Peyer's patch (tissue), 4 donors: ENCODE data around the gene ARHGAP15. TPM values are rescaled to one million over a fixed set of nuclear protein-coding genes. Genes with fewer than 3 reads are reported as not detected.

Experiments
- DNase-seq, 3 donors: peaks; one replicate each; pipeline ENCODE4 v3.0.0-alpha.2; 2017 to 2019
- H3K27ac ChIP-seq, 4 donors: fragments of 200-600 bp; sonication (generic); one replicate each; pipeline ENCODE4 v1.5.1; 2016 to 2019
- H3K27me3 ChIP-seq, 2 donors: fragments of 200-600 bp; sonication (generic); one replicate each; pipeline ENCODE4 v1.5.1; 2019
- H3K36me3 ChIP-seq, 3 donors: fragments of 200-600 bp; sonication (generic); one replicate each; pipeline ENCODE4 v1.5.1; 2016 to 2019
- H3K4me1 ChIP-seq, 4 donors: fragments of 200-600 bp; sonication (generic); one replicate each; pipeline ENCODE4 v1.5.1; 2016 to 2019
- H3K4me3 ChIP-seq, 4 donors: fragments of 200-600 bp; sonication (generic); 1 replicate in 3 of 4; 2 replicates in 1 of 4; pipeline ENCODE4 v1.5.1; 2016 to 2019; ENCODE audit warnings: mild to moderate bottlenecking in 1 of 4
- H3K9me3 ChIP-seq, 4 donors: fragments of 200-600 bp; sonication (generic); one replicate each; pipeline ENCODE4 v1.5.1; 2016 to 2019; ENCODE audit warnings: mild to moderate bottlenecking in 1 of 4
- POLR2A ChIP-seq, 2 donors: fragments of 450-650 bp; IDR thresholded peaks; one replicate each; pipeline ENCODE4 v1.5.1; 2017; ENCODE audit warnings: antibody characterized with exemption in 2 of 2, mild to moderate bottlenecking in 2 of 2, moderate library complexity in 2 of 2
- total RNA-seq, 4 donors: library from RNA; depleted of rRNA; stranded (reverse); fragments of >200 nt; gene quantifications; one replicate each; pipeline ENCODE4 v1.1.0, GENCODE V29; 2016
- TF ChIP-seq, protein P1 (sequence below), 6 experiments: fragments of 450-650 bp in 4 of 6; fragments of 200-600 bp in 2 of 6; sonication (generic) in 1 of 6; IDR thresholded peaks; one replicate each; pipeline ENCODE4 v1.5.1; 2017 to 2019; ENCODE audit warnings: antibody characterized with exemption in 6 of 6, mild to moderate bottlenecking in 3 of 6, moderate library complexity in 1 of 6

Gene ARHGAP15
- total RNA-seq, 4 donors from 2014 or later, result 6.7 to 203 (median 12.5) TPM

DNA sequence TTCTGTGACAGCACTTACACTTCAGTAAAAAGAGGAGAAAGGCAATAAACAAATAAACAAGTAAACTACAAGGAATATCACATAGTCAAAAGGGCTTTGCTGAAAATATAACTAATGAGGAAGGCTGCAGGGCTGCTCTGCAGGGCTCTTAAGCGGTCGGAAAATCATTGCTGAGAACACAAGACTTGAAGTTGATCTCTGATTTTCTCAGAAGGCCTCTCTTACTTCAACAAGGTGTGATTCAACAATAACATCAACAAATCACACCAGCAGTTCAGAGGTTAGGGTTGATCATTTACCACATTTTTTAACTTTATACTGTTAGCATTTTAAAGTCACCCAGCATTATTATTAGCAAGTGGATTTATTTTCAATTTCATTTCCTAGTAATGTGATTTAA is 215.6 kb downstream of the ARHGAP15 start:
- Histone ChIP-seq H3K4me3 (no peak overlapping the region), H3K4me1 (no peaks in the 10 kb centered on the region), H3K36me3 (no peaks in the 10 kb centered on the region), H3K27me3 (no peaks in the 10 kb centered on the region), H3K9me3 (no peaks in the 10 kb centered on the region), H3K27ac (no peak overlapping the region)
- DNase-seq, result no peak
- TF ChIP-seq, protein P1, sequence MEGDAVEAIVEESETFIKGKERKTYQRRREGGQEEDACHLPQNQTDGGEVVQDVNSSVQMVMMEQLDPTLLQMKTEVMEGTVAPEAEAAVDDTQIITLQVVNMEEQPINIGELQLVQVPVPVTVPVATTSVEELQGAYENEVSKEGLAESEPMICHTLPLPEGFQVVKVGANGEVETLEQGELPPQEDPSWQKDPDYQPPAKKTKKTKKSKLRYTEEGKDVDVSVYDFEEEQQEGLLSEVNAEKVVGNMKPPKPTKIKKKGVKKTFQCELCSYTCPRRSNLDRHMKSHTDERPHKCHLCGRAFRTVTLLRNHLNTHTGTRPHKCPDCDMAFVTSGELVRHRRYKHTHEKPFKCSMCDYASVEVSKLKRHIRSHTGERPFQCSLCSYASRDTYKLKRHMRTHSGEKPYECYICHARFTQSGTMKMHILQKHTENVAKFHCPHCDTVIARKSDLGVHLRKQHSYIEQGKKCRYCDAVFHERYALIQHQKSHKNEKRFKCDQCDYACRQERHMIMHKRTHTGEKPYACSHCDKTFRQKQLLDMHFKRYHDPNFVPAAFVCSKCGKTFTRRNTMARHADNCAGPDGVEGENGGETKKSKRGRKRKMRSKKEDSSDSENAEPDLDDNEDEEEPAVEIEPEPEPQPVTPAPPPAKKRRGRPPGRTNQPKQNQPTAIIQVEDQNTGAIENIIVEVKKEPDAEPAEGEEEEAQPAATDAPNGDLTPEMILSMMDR (IDR thresholded peaks at IDR 0.05), result no peak
- TF ChIP-seq POLR2A (IDR thresholded peaks at IDR 0.05), result no peak

DNA sequence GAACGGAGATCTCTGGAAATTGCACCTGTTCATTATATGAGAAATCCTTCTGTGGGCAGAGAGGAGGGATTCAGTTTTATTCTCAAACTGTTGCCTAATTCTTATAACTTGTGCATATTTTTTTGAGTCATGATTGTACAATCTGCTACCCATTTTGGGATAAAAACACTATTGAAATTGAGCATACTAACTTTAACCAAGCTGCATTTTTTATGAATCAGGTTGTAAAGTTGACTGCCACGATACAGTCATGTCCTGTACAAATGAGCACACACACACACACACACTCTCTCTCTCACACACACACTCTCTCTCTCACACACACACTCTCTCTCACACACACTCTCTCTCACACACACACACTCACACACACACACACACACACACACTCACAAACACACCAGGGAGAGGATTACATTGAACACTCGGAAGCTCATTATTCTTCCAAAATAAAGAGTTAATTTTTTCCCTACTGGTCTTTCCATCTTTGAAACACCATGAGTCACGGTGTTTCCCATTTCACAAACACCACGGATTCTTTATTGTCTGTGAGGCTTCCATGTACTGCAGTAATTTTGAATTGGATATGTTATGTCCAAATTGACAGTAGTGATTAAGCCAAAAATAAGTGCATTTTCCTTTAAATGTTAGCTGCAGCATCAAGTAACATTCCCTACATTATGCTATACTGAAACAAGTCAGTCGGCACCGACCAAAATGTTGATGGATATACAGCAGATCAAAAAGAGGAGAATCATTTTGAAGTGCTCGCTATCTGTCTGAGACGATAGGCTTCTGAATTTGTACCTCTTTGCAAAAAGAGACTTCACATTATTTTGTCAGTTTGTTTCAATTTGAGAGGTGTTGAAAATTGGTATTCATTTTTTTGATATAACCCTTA is 216.9 kb downstream of the ARHGAP15 start:
- DNase-seq, result no peak
- Histone ChIP-seq H3K36me3 (no peaks in the 10 kb centered on the region), H3K4me3 (no peak overlapping the region), H3K27me3 (no peaks in the 10 kb centered on the region), H3K27ac (no peak overlapping the region), H3K4me1 (no peaks in the 10 kb centered on the region), H3K9me3 (no peaks in the 10 kb centered on the region)
- TF ChIP-seq, protein P1 (IDR thresholded peaks at IDR 0.05), result no peak
- no peak for TF ChIP-seq POLR2A (IDR thresholded peaks at IDR 0.05)

DNA sequence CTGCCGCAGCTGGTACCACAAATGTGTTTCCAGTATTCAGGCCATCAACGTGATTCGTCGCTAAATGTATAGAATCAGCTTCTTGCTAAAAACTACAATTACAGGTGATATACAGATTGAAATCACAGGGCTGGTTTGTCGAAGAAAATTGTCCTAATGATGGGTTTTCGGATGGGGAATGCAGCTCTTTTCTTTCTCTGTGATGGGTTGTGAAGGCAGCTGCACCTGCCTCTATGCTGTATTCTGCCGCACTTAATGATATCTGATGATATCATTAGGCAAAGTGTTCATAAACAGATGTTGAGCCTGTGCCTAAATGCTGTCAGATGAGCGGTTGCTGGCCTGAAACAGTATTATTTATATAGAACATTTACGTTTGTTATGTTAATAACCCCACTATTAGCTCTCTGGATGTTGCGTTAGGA is 218.1 kb downstream of the ARHGAP15 start:
- H3K27ac ChIP-seq, result no peak overlapping the region
- H3K9me3 ChIP-seq, result no peaks in the 10 kb centered on the region
- no peak for TF ChIP-seq POLR2A (IDR thresholded peaks at IDR 0.05)
- TF ChIP-seq, protein P1 (IDR thresholded peaks at IDR 0.05), result no peak
- no peak for DNase-seq
- no peaks in the 10 kb centered on the region for H3K27me3 ChIP-seq
- no peaks in the 10 kb centered on the region for H3K4me1 ChIP-seq
- H3K4me3 ChIP-seq, result no peak overlapping the region
- no peaks in the 10 kb centered on the region for H3K36me3 ChIP-seq

- no peak for TF ChIP-seq POLR2A (IDR thresholded peaks at IDR 0.05)
- TF ChIP-seq, protein P1 (IDR thresholded peaks at IDR 0.05), result no peak
- H3K4me1 ChIP-seq, result no peaks in the 10 kb centered on the region
- no peaks in the 10 kb centered on the region for H3K36me3 ChIP-seq
Measured at GRCh38 chr2:143347901-143348414, 218.7 kb downstream of the ARHGAP15 start.

GRCh38 chr2:143354050-143354750 is 225.0 kb downstream of the ARHGAP15 start:
- TF ChIP-seq, protein P1 (IDR thresholded peaks at IDR 0.05), result no peak
- no peak for TF ChIP-seq POLR2A (IDR thresholded peaks at IDR 0.05)
- Histone ChIP-seq H3K36me3 (no peaks in the 10 kb centered on the region), H3K9me3 (no peaks in the 10 kb centered on the region), H3K4me1 (no peaks in the 10 kb centered on the region), H3K27me3 (no peaks in the 10 kb centered on the region), H3K27ac (no peak overlapping the region), H3K4me3 (no peak overlapping the region)
- no peak for DNase-seq

More at GRCh38 chr2:143347901-143348414, 218.7 kb downstream of the ARHGAP15 start:
- no peak overlapping the region for H3K4me3 ChIP-seq
- H3K27ac ChIP-seq, result no peak overlapping the region
- H3K9me3 ChIP-seq, result no peaks in the 10 kb centered on the region
- DNase-seq, result no peak
- H3K27me3 ChIP-seq, result no peaks in the 10 kb centered on the region
